Activated CD8-positive, alpha-beta memory T cell treated with anti-CD3 and anti-CD28 coated beads, Interleukin-2, amount 50 U/mL, for 1 hour (primary cell): ENCODE data around the gene SLCO4A1.

Experiments
- DNase-seq: peaks from one replicate; pipeline ENCODE4 v3.0.0-alpha.2; 2020; ENCODE audit errors: extremely low read depth

Gene SLCO4A1

GRCh38 chr20:62637521-62638054 is 4.7 kb upstream of the SLCO4A1 start:
- DNase-seq = no peak

- no peak for DNase-seq
Measured at GRCh38 chr20:62638055-62638570, 4.2 kb upstream of the SLCO4A1 start.

GRCh38 chr20:62638679-62639406 is 3.5 kb upstream of the SLCO4A1 start:
- DNase-seq = no peak

- no peak for DNase-seq
Measured at GRCh38 chr20:62639765-62640164, 2.5 kb upstream of the SLCO4A1 start.

GRCh38 chr20:62640870-62641269 is 1.4 kb upstream of the SLCO4A1 start:
- no peak for DNase-seq

- DNase-seq = no peak
Measured at GRCh38 chr20:62641321-62642050, 817 bp upstream of the SLCO4A1 start.

GRCh38 chr20:62642666-62643520 is 590 bp downstream of the SLCO4A1 start:
- peak; percentile 19 for DNase-seq

GRCh38 chr20:62643521-62644043 is 1.3 kb downstream of the SLCO4A1 start:
- DNase-seq = no peak

GRCh38 chr20:62644044-62644795 is 1.9 kb downstream of the SLCO4A1 start:
- DNase-seq = no peak

- no peak for DNase-seq
Measured at GRCh38 chr20:62644802-62645496, 2.6 kb downstream of the SLCO4A1 start.

GRCh38 chr20:62645613-62646012 is 3.3 kb downstream of the SLCO4A1 start:
- no peak for DNase-seq

- no peak for DNase-seq
Measured at GRCh38 chr20:62646851-62647520, 4.7 kb downstream of the SLCO4A1 start.

GRCh38 chr20:62647521-62648317 is 5.4 kb downstream of the SLCO4A1 start:
- no peak for DNase-seq

- DNase-seq = no peak
Measured at GRCh38 chr20:62648318-62648995, 6.2 kb downstream of the SLCO4A1 start.

- DNase-seq = no peak
Measured at GRCh38 chr20:62649140-62649539, 6.8 kb downstream of the SLCO4A1 start.

GRCh38 chr20:62650551-62651284 is 8.4 kb downstream of the SLCO4A1 start:
- no peak for DNase-seq

GRCh38 chr20:62651285-62652021 is 9.2 kb downstream of the SLCO4A1 start:
- peak; percentile 89 for DNase-seq
